Measurements from ENCODE around the gene MXRA8.

GRCh38 chr1:1388078-1388472 lies 29.7 kb upstream of the MXRA8 start:
- TF ChIP-seq CTCF (IDR thresholded peaks at IDR 0.05) = no peak
- no peak for TF ChIP-seq POLR2A (IDR thresholded peaks at IDR 0.05)
